Ovary (tissue), 9 donors: ENCODE results near the gene EPHB1. TPM values are rescaled to one million over a fixed set of nuclear protein-coding genes. Genes with fewer than 3 reads are reported as not detected.

Experiments
- DNase-seq, 5 donors: peaks; one replicate each; pipeline ENCODE4 v3.0.0-alpha.2; 2019 to 2020
- H3K27ac ChIP-seq, 2 donors: fragments of 200-600 bp; one replicate each; pipeline versions ENCODE4 v1.5.1 to v1.8.0; 2019 to 2022
- H3K27me3 ChIP-seq: fragments of 200-600 bp; one replicate; pipeline ENCODE4 v1.8.0; 2022
- H3K36me3 ChIP-seq: fragments of 200-600 bp; sonication (generic); one replicate; pipeline ENCODE4 v1.5.1; 2019
- H3K4me1 ChIP-seq: one replicate; pipeline ENCODE4 v1.8.1; 2013; ENCODE audit warnings: mild to moderate bottlenecking, moderate library complexity; ENCODE audit not compliant: insufficient read depth
- H3K4me3 ChIP-seq: fragments of 200-600 bp; sonication (generic); one replicate; pipeline ENCODE4 v1.5.1; 2017
- H3K9me3 ChIP-seq, 2 donors: fragments of 200-600 bp in 1 of 2; sonication (generic) in 1 of 2; one replicate each; pipeline versions ENCODE4 v1.5.1 to v1.8.1; 2013 to 2019; ENCODE audit warnings: mild to moderate bottlenecking in 1 of 2, moderate library complexity in 1 of 2
- CTCF ChIP-seq, 3 donors: fragments of 450-650 bp in 2 of 3; fragments of 200-600 bp in 1 of 3; IDR thresholded peaks; one replicate each; pipeline versions ENCODE4 v1.5.1 to v1.8.0; 2016 to 2022; ENCODE audit warnings: antibody characterized with exemption in 3 of 3, mild to moderate bottlenecking in 1 of 3
- EP300 ChIP-seq: sonication (generic); formaldehyde crosslinking; IDR thresholded peaks from one replicate; pipeline ENCODE4 v1.6.1; 2017; ENCODE audit warnings: antibody characterized with exemption
- POLR2A ChIP-seq: fragments of 450-650 bp; IDR thresholded peaks from one replicate; pipeline ENCODE4 v1.6.1; 2017; ENCODE audit warnings: antibody characterized with exemption, mild to moderate bottlenecking, moderate library complexity
- WGBS, 3 donors: extraction: QIAGEN DNeasy Blood & Tissue Kit in 1 of 3; methylation state at CpG; one replicate each; pipeline versions ENCODE4 v1.1.5 to v1.1.7; 2013 to 2017; 5-methylcytosine and 5-hydroxymethylcytosine counted together
- intact Hi-C, 4 donors: fragments of 100-400 bp; cut with DNase I; formaldehyde crosslinking; loops; one replicate each; pipeline versions ENCODE4 v1.11.0 to v1.15.1; 2022 to 2023
- polyA plus RNA-seq, 2 donors: library from polyadenylated mRNA; stranded (reverse); fragments of 200-250 nt in 1 of 2; fragments of 350-450 nt in 1 of 2; fragmentation: Illumina TruSeq in 1 of 2; extraction: RNeasy Lipid Tissue Mini Kit (QIAGEN cat#74804) in 1 of 2; gene quantifications; one replicate each; pipeline ENCODE4 v1.2.3, GENCODE V29; 2013 to 2014
- total RNA-seq, 7 donors: library from RNA; depleted of rRNA in 2 of 7; stranded (reverse); fragments of >200 nt in 2 of 7; fragmentation: NEBNext Ultra II Directional in 3 of 7; extraction: Animal tissue kit (Norgen Biotek cat#: 25700) in 3 of 7; gene quantifications; one replicate each; pipeline versions ENCODE4 v1.1.0 to v1.2.4, GENCODE V29; 2016 to 2023
- donor health status: DM: no; HTN: no; CAD: no; lungs with moderate emphysema.
- donor health status: DM: no; HTN: no; CAD: no.
- donor health status: Bipolar disorder and iron deficiency.
- donor health status: DM: yes; HTN: yes; CAD: no.
- donor health status: DM: no; HTN: no; CAD: no.
- donor health status: DM: yes; HTN: yes; CAD: no.

The EPHB1 gene
- total and polyA plus RNA-seq, 9 donors, result 0.25 to 2.7 (median 1.0) TPM

GRCh38 chr3:134933997-134934396 is 138.9 kb downstream of the EPHB1 start:
- TF ChIP-seq CTCF (IDR thresholded peaks at IDR 0.05), result no peak
- no peak for TF ChIP-seq POLR2A
- TF ChIP-seq EP300, result no peak
- DNase-seq, result no peak
- H3K9me3 ChIP-seq, result no peaks in the 10 kb centered on the region
- H3K27me3 ChIP-seq, result no peaks in the 10 kb centered on the region
- H3K36me3 ChIP-seq, result no peaks in the 10 kb centered on the region
- WGBS, 3 donors, result 54 to 58% (median 58%) methylated on average over 4 of the region's 4 CpGs
- H3K4me1 ChIP-seq, result no peaks in the 10 kb centered on the region
- intact Hi-C loops, result no loop called here
- no peak overlapping the region for H3K27ac ChIP-seq
- no peak overlapping the region for H3K4me3 ChIP-seq

GRCh38 chr3:134934933-134935332 is 139.9 kb downstream of the EPHB1 start:
- intact Hi-C loops, result no loop called here

GRCh38 chr3:134937256-134938028 is 142.4 kb downstream of the EPHB1 start:
- no peak for DNase-seq
- Histone ChIP-seq H3K4me1 (no peaks in the 10 kb centered on the region), H3K4me3 (no peak overlapping the region), H3K9me3 (no peaks in the 10 kb centered on the region), H3K27ac (no peak overlapping the region), H3K27me3 (no peaks in the 10 kb centered on the region), H3K36me3 (no peaks in the 10 kb centered on the region)
- 47 to 58% (median 54%) methylated on average over 8 of the region's 8 CpGs for WGBS, 3 donors
- no peak for TF ChIP-seq POLR2A
- TF ChIP-seq CTCF (IDR thresholded peaks at IDR 0.05), result no peak
- no peak for TF ChIP-seq EP300
- intact Hi-C loops, result no loop called here

More at GRCh38 chr3:134934933-134935332, 139.9 kb downstream of the EPHB1 start:
- Histone ChIP-seq H3K27ac (no peak overlapping the region), H3K4me3 (no peak overlapping the region), H3K9me3 (no peaks in the 10 kb centered on the region), H3K36me3 (no peaks in the 10 kb centered on the region), H3K4me1 (no peaks in the 10 kb centered on the region), H3K27me3 (no peaks in the 10 kb centered on the region)
- TF ChIP-seq POLR2A, result no peak
- no peak for TF ChIP-seq EP300
- TF ChIP-seq CTCF (IDR thresholded peaks at IDR 0.05), result no peak
- WGBS, 3 donors, result 14 to 39% (median 23%) methylated on average over 2 of the region's 2 CpGs
- DNase-seq, result no peak

GRCh38 chr3:134938029-134938525 is 143.0 kb downstream of the EPHB1 start:
- DNase-seq, result no peak
- Histone ChIP-seq H3K36me3 (no peaks in the 10 kb centered on the region), H3K9me3 (no peaks in the 10 kb centered on the region), H3K27ac (no peak overlapping the region), H3K27me3 (no peaks in the 10 kb centered on the region), H3K4me1 (no peaks in the 10 kb centered on the region), H3K4me3 (no peak overlapping the region)
- intact Hi-C loops, result no loop called here
- 79 to 90% (median 85%) methylated on average over 5 of the region's 5 CpGs for WGBS, 3 donors
- TF ChIP-seq CTCF (IDR thresholded peaks at IDR 0.05), result no peak
- no peak for TF ChIP-seq POLR2A
- no peak for TF ChIP-seq EP300
